MM.1S (cell line): Measurements from ENCODE around the gene NANS.

Experiments
- CTCF ChIP-seq: fragments of 300-600 bp; sonication (generic); IDR thresholded peaks from 2 replicates; pipeline ENCODE4 v1.5.1; 2016; ENCODE audit warnings: antibody characterized with exemption, low read length, mixed read lengths
- EZH2phosphoT487 ChIP-seq: fragments of 300-600 bp; sonication (generic); IDR thresholded peaks from 2 replicates; pipeline ENCODE4 v1.6.1; 2018; ENCODE audit warnings: antibody characterized with exemption, low read length

GRCh38 chr9:98109052-98109451, 52.5 kb downstream of the NANS start:
- TF ChIP-seq CTCF (no peak), EZH2phosphoT487 (no peak)
